HepG2 (cell line): ENCODE results near the gene ADAMTS17. TPM values are rescaled to one million over a fixed set of nuclear protein-coding genes. Genes with fewer than 3 reads are reported as not detected.

ENCODE experiments used
- ATAC-seq: fragments of 200-7000 bp; cut with Tn5 transposase; 3 replicates; pipeline ENCODE4 v1.9.1; 2020; ENCODE audit warnings: mild to moderate bottlenecking, moderate library complexity
- BruUV-seq: library from RNA; stranded (reverse); fragments of 400-500 nt; replicated peaks from 2 replicates; lab custom pipeline; 2021; lab: Mats Ljungman, UMichigan
- CTCF ChIA-PET: fragments of 300-600 bp; formaldehyde crosslinking; extraction: SDS; loops from one replicate; lab custom pipeline; 2021; ENCODE audit warnings: low total read pairs, inconsistent platforms, low intra/inter-chr PET ratio; lab: Yijun Ruan, JAX
- POLR2A ChIA-PET: fragments of 350-600 bp; sonication (Branson Sonifier 250); formaldehyde crosslinking; loops from one replicate; lab custom pipeline; 2020; ENCODE audit warnings: antibody characterized with exemption, inconsistent platforms; lab: Yijun Ruan, JAX
- DNase-seq: peaks from one replicate; pipeline ENCODE4 v3.0.0-alpha.2; 2015; ENCODE audit warnings: low spot score
- FAIRE-seq: peaks from 3 replicates; lab custom pipeline; 2011; peaks lifted over from hg19 to GRCh38; lab: Jason Lieb, UNC
- H2AFZ ChIP-seq: one replicate; pipeline ENCODE4 v1.6.1; 2011; ENCODE audit warnings: low read length, inconsistent platforms
- H3K27ac ChIP-seq: fragments of 300-600 bp; 3 replicates; pipeline ENCODE4 v1.8.0; 2011; ENCODE audit warnings: mixed run types, mild to moderate bottlenecking, mixed read lengths, low read length, inconsistent platforms; ENCODE audit not compliant: insufficient read depth; ENCODE audit errors: extremely low read length
- H3K27me3 ChIP-seq, 2 experiments: fragments of 200-600 bp in 1 of 2; 2 replicates in 1 of 2; 3 replicates in 1 of 2; pipeline versions ENCODE4 v1.6.0 to v1.8.0; 2011; ENCODE audit warnings: low read length in 2 of 2, mild to moderate bottlenecking in 2 of 2, moderate library complexity in 2 of 2, inconsistent platforms in 1 of 2; ENCODE audit not compliant: insufficient read depth in 2 of 2, control insufficient read depth in 1 of 2
- H3K36me3 ChIP-seq, 2 experiments: fragments of 200-600 bp in 1 of 2; replicated peaks in 1 of 2; 2 replicates in 1 of 2; 3 replicates in 1 of 2; pipeline versions ENCODE4 v1.5.1 to v1.8.0; 2011; ENCODE audit warnings: low read length in 2 of 2, inconsistent platforms in 1 of 2; ENCODE audit not compliant: insufficient read depth in 2 of 2, control insufficient read depth in 1 of 2
- H3K4me1 ChIP-seq: 2 replicates; pipeline ENCODE4 v1.5.1; 2012; ENCODE audit warnings: low read length, inconsistent platforms; ENCODE audit not compliant: insufficient read depth
- H3K4me2 ChIP-seq: 2 replicates; pipeline ENCODE4 v1.6.0; 2011; ENCODE audit warnings: low read depth, low read length, inconsistent platforms
- H3K4me3 ChIP-seq, 3 experiments: fragments of 200-600 bp in 1 of 3; sonication (generic), shearing (Covaris generic) in 1 of 3; replicated peaks in 1 of 3; 2 replicates each; pipeline ENCODE4 v1.5.1; 2011 to 2016; ENCODE audit warnings: low read length in 3 of 3, inconsistent platforms in 2 of 3, low read depth in 2 of 3, mild to moderate bottlenecking in 2 of 3, control low read depth in 1 of 3, mixed read lengths in 1 of 3; ENCODE audit not compliant: insufficient read depth in 1 of 3
- H3K79me2 ChIP-seq: one replicate; pipeline ENCODE4 v1.6.1; 2011; ENCODE audit warnings: low read length, inconsistent platforms; ENCODE audit not compliant: insufficient read depth
- H3K9ac ChIP-seq: 2 replicates; pipeline ENCODE4 v1.6.0; 2011; ENCODE audit warnings: mild to moderate bottlenecking, low read depth, low read length, inconsistent platforms; ENCODE audit not compliant: insufficient read depth
- H3K9me3 ChIP-seq: 2 replicates; pipeline ENCODE4 v1.5.1; 2012; ENCODE audit warnings: mild to moderate bottlenecking, low read length
- H4K20me1 ChIP-seq: 2 replicates; pipeline ENCODE4 v1.6.0; 2011; ENCODE audit warnings: inconsistent platforms, mild to moderate bottlenecking, low read length, moderate library complexity; ENCODE audit not compliant: insufficient read depth
- ADNP ChIP-seq: sonication (generic); formaldehyde crosslinking; IDR thresholded peaks from 2 replicates; pipeline ENCODE4 v1.4.0; 2020; ENCODE audit warnings: missing genetic modification reagents
- CHCHD3 ChIP-seq: sonication (generic); formaldehyde crosslinking; IDR thresholded peaks from 2 replicates; pipeline ENCODE4 v1.8.0; 2022; ENCODE audit warnings: mild to moderate bottlenecking, missing genetic modification reagents, moderate library complexity
- E2F1 ChIP-seq: sonication (generic); formaldehyde crosslinking; IDR thresholded peaks from 2 replicates; pipeline ENCODE4 v1.5.0; 2020; ENCODE audit warnings: missing genetic modification reagents
- E2F5 ChIP-seq: sonication (generic); formaldehyde crosslinking; conservative IDR thresholded peaks from 2 replicates; pipeline ENCODE4 v1.4.0; 2020; ENCODE audit warnings: missing genetic modification reagents
- FOXM1 ChIP-seq: sonication (generic); formaldehyde crosslinking; IDR thresholded peaks from 2 replicates; pipeline ENCODE4 v1.5.0; 2020; ENCODE audit warnings: missing genetic modification reagents
- TOE1 ChIP-seq: sonication (generic); formaldehyde crosslinking; IDR thresholded peaks from 2 replicates; pipeline ENCODE4 v1.4.0; 2020; ENCODE audit warnings: mild to moderate bottlenecking, missing genetic modification reagents
- ZNF138 ChIP-seq: sonication (generic); formaldehyde crosslinking; IDR thresholded peaks from 2 replicates; pipeline ENCODE4 v1.5.0; 2020; ENCODE audit warnings: mild to moderate bottlenecking, low read depth, missing genetic modification reagents
- ZNF333 ChIP-seq: sonication (generic); formaldehyde crosslinking; IDR thresholded peaks from 2 replicates; pipeline ENCODE4 v1.4.0; 2020; ENCODE audit warnings: mild to moderate bottlenecking, missing genetic modification reagents, borderline replicate concordance
- ZNF547 ChIP-seq: sonication (generic); formaldehyde crosslinking; IDR thresholded peaks from 2 replicates; pipeline ENCODE4 v1.5.1; 2020; ENCODE audit warnings: mild to moderate bottlenecking, missing genetic modification reagents
- ZNF562 ChIP-seq: sonication (generic); formaldehyde crosslinking; IDR thresholded peaks from 2 replicates; pipeline ENCODE4 v1.8.0; 2022; ENCODE audit warnings: missing genetic modification reagents, borderline replicate concordance
- ZNF740 ChIP-seq: sonication (generic); formaldehyde crosslinking; IDR thresholded peaks from 2 replicates; pipeline ENCODE4 v1.4.0; 2020; ENCODE audit warnings: missing genetic modification reagents
- WGBS: methylation state at CpG from one replicate; pipeline ENCODE4 v1.1.6; 2017; ENCODE audit warnings: low lambda C conversion rate; 5-methylcytosine and 5-hydroxymethylcytosine counted together
- in situ Hi-C: cut with HindIII; loops from 2 replicates; pipeline ENCODE4 v1.10.0; 2017; ENCODE audit warnings: low pct_unique_long_range_greater_than_20kb; ENCODE audit not compliant: extremely low pct_ligation_motif_present
- intact Hi-C: fragments of 100-400 bp; cut with micrococcal nuclease; formaldehyde crosslinking; loops from one replicate; pipeline ENCODE4 v1.10.0; 2022; ENCODE audit not compliant: unreplicated experiment
- polyA plus RNA-seq, 8 experiments: library from polyadenylated mRNA; depleted of rRNA in 3 of 8; stranded (reverse) in 7 of 8; unstranded in 1 of 8; fragments of >200 nt; fragmentation: Illumina TruSeq in 4 of 8; extraction: Trizol in 4 of 8; gene quantifications; 2 replicates each; pipeline versions ENCODE4 v1.2.1 to v1.2.3, GENCODE V29; 2011 to 2016; ENCODE audit warnings: low read depth in 4 of 8, missing spikeins in 1 of 8, mixed read lengths in 1 of 8; ENCODE audit not compliant: insufficient read depth in 1 of 8
- total RNA-seq, 5 experiments: library from RNA; depleted of rRNA; stranded (reverse); fragments of >200 nt; fragmentation: Illumina TruSeq; extraction: Trizol; gene quantifications; 2 replicates each; pipeline ENCODE4 v1.2.3, GENCODE V29; 2016; ENCODE audit warnings: low read depth in 1 of 5

The ADAMTS17 gene
- total and polyA plus RNA-seq, 2 of the 13 experiments (the other 11 are each of a cell fraction or from before 2014, with no cell fraction given) = 0.02 to 0.04 TPM

GRCh38 chr15:100172356-100173024 is 169.3 kb downstream of the ADAMTS17 start:
- H3K4me1 ChIP-seq = no peaks in the 10 kb centered on the region
- no peak for TF ChIP-seq ZNF740 (CRISPR knock-in tag)
- no peak for TF ChIP-seq FOXM1 (CRISPR knock-in tag)
- TF ChIP-seq E2F5 (CRISPR knock-in tag) = no peak
- no peak for TF ChIP-seq ADNP (CRISPR knock-in tag)
- no peak for TF ChIP-seq ZNF547
- no peak for TF ChIP-seq ZNF138
- TF ChIP-seq ZNF562 (CRISPR knock-in tag) = peak; percentile 71; the same call in 1 of the 2 replicates
- in situ Hi-C loops (no loop called here), intact Hi-C loops (no loop called here)
- H3K4me3 ChIP-seq = no peak overlapping the region
- no peak overlapping the region for H3K4me2 ChIP-seq
- no peak overlapping the region for H2AFZ ChIP-seq
- no peak overlapping the region for H3K9ac ChIP-seq
- no peaks in the 10 kb centered on the region for H3K36me3 ChIP-seq
- POLR2A ChIA-PET = no interaction called here
- no peak overlapping the region for H3K27ac ChIP-seq
- CTCF ChIA-PET = no interaction called here
- BruUV-seq = no TSS peak
- ATAC-seq (no peak), DNase-seq (no peak), FAIRE-seq (no peak)
- H3K9me3 ChIP-seq = peaks cover 19% of the 10 kb centered on the region
- H3K27me3 ChIP-seq = no peaks in the 10 kb centered on the region
- 46% methylated on average over 7 of the region's 7 CpGs for WGBS
- no peaks in the 10 kb centered on the region for H4K20me1 ChIP-seq
- no peaks in the 10 kb centered on the region for H3K79me2 ChIP-seq

- in situ Hi-C loops (no loop called here), intact Hi-C loops (no loop called here)
- H3K27ac ChIP-seq = no peak overlapping the region
- FAIRE-seq (no peak), DNase-seq (no peak), ATAC-seq (no peak)
- CTCF ChIA-PET = no interaction called here
- no peak for TF ChIP-seq ZNF333
- TF ChIP-seq CHCHD3 = no peak
- no peak for TF ChIP-seq TOE1 (CRISPR knock-in tag)
- TF ChIP-seq E2F1 (CRISPR knock-in tag) = no peak
- BruUV-seq = no TSS peak
- no peak overlapping the region for H3K9ac ChIP-seq
- no peaks in the 10 kb centered on the region for H3K27me3 ChIP-seq
- POLR2A ChIA-PET = no interaction called here
- H3K4me2 ChIP-seq = no peak overlapping the region
- no peaks in the 10 kb centered on the region for H3K36me3 ChIP-seq
- H3K79me2 ChIP-seq = no peaks in the 10 kb centered on the region
- no peak overlapping the region for H2AFZ ChIP-seq
- 47% methylated on average over 3 of the region's 5 CpGs for WGBS
- H3K4me1 ChIP-seq = no peaks in the 10 kb centered on the region
- H3K9me3 ChIP-seq = peaks cover 19% of the 10 kb centered on the region
- H4K20me1 ChIP-seq = no peaks in the 10 kb centered on the region
- no peak overlapping the region for H3K4me3 ChIP-seq
These were observed 170.4 kb downstream of the ADAMTS17 start for GRCh38 chr15:100171411-100171810.
